Colonic mucosa (tissue), 4 donors: ENCODE data around the gene CD82. TPM values are rescaled to one million over a fixed set of nuclear protein-coding genes. Genes with fewer than 3 reads are reported as not detected.

ENCODE experiments used
- DNase-seq: peaks from one replicate; pipeline ENCODE4 v3.0.0-alpha.2; 2020
- H3K27ac ChIP-seq: fragments of 200-600 bp; one replicate; pipeline ENCODE4 v1.8.0; 2021
- H3K27me3 ChIP-seq: fragments of 200-600 bp; one replicate; pipeline ENCODE4 v1.8.0; 2021
- H3K36me3 ChIP-seq: fragments of 200-600 bp; one replicate; pipeline ENCODE4 v1.8.0; 2021
- H3K4me1 ChIP-seq: fragments of 200-600 bp; one replicate; pipeline ENCODE4 v1.8.0; 2021; ENCODE audit warnings: mild to moderate bottlenecking
- H3K4me3 ChIP-seq: fragments of 200-600 bp; one replicate; pipeline ENCODE4 v1.8.0; 2021
- H3K9ac ChIP-seq, 2 donors: one replicate each; pipeline ENCODE4 v1.7.0; 2013; ENCODE audit warnings: control low read depth in 2 of 2, low read depth in 2 of 2, low read length in 2 of 2
- H3K9me3 ChIP-seq: fragments of 200-600 bp; one replicate; pipeline ENCODE4 v1.8.0; 2021
- intact Hi-C: fragments of 100-400 bp; cut with DNase I; formaldehyde crosslinking; loops from one replicate; pipeline ENCODE4 v1.14.1; 2022
- total RNA-seq, 2 donors: library from RNA; stranded (reverse); fragmentation: NEBNext Ultra II Directional in 1 of 2; extraction: Animal tissue kit (Norgen Biotek cat#: 25700) in 1 of 2; gene quantifications; one replicate each; pipeline ENCODE4 v1.2.1, GENCODE V29; 2021
- TF ChIP-seq, protein P1 (sequence below): fragments of 200-600 bp; IDR thresholded peaks from one replicate; pipeline ENCODE4 v1.8.0; 2022; ENCODE audit warnings: antibody characterized with exemption, mild to moderate bottlenecking
- donor health status: healthy.
- donor health status: DM: no; HTN: no; CAD: no.
- donor health status: DM: no; HTN: no; CAD: no.

Gene CD82
- total RNA-seq, 2 donors from 2014 or later, result 36.2 to 41.6 TPM

DNA sequence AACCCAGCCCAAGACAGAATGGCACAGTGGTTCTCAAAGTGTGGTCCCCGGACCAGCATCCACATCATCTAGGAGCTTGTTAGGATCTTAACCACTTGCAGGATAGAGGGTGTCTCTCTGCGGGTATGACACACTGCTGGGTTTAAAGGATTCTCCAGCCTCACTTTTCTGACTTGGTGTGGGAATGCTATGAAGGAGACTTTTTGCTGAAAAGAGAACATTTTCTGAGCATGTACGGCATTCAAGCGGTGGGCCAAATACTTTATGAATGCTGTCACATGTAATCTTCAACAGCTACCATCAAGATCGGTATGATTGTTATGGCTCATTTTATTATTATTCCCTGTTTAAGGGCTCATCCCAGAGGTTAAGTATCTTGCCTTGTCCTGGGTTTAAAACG, 1.8 kb upstream of the CD82 start:
- Histone ChIP-seq H3K36me3 (no peaks in the 10 kb centered on the region), H3K4me1 (peaks cover 10% of the 10 kb centered on the region), H3K27me3 (no peaks in the 10 kb centered on the region), H3K9ac (peak overlapping the region in 1 of 2 donors; percentile 74), H3K27ac (peak overlapping the region; percentile 97), H3K9me3 (no peaks in the 10 kb centered on the region), H3K4me3 (no peak overlapping the region)
- DNase-seq, result no peak
- intact Hi-C loops, result no loop called here
- TF ChIP-seq, protein P1, sequence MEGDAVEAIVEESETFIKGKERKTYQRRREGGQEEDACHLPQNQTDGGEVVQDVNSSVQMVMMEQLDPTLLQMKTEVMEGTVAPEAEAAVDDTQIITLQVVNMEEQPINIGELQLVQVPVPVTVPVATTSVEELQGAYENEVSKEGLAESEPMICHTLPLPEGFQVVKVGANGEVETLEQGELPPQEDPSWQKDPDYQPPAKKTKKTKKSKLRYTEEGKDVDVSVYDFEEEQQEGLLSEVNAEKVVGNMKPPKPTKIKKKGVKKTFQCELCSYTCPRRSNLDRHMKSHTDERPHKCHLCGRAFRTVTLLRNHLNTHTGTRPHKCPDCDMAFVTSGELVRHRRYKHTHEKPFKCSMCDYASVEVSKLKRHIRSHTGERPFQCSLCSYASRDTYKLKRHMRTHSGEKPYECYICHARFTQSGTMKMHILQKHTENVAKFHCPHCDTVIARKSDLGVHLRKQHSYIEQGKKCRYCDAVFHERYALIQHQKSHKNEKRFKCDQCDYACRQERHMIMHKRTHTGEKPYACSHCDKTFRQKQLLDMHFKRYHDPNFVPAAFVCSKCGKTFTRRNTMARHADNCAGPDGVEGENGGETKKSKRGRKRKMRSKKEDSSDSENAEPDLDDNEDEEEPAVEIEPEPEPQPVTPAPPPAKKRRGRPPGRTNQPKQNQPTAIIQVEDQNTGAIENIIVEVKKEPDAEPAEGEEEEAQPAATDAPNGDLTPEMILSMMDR, result no peak

DNA sequence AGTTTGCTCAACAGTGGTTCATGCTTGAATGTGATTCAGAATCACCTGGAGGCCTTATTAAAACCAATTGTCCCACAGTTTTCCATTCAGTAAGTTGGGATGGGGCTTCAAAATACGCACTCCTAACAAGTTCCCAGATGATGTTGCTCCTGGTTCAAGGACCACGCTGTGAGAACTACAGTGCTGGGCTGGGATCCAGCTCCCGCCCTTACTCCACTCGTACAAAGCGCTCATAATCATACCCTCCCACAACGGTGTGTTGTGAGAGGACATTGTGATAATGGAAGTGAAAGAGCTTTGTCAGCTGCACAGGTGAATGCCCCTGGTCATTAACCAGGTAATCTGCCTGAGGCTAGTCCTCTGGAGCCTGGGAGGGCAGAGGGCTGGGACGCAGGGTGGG, 1.3 kb upstream of the CD82 start:
- peak; percentile 78 for DNase-seq
- TF ChIP-seq, protein P1, result no peak
- H3K27me3 ChIP-seq, result no peaks in the 10 kb centered on the region
- peaks cover 11% of the 10 kb centered on the region for H3K4me1 ChIP-seq
- peak overlapping the region; percentile 53 for H3K4me3 ChIP-seq
- H3K36me3 ChIP-seq, result no peaks in the 10 kb centered on the region
- intact Hi-C loops, result no loop called here
- no peaks in the 10 kb centered on the region for H3K9me3 ChIP-seq
- H3K9ac ChIP-seq, result peak overlapping the region; percentile 65 to 74
- peak overlapping the region; percentile 97 for H3K27ac ChIP-seq

DNA sequence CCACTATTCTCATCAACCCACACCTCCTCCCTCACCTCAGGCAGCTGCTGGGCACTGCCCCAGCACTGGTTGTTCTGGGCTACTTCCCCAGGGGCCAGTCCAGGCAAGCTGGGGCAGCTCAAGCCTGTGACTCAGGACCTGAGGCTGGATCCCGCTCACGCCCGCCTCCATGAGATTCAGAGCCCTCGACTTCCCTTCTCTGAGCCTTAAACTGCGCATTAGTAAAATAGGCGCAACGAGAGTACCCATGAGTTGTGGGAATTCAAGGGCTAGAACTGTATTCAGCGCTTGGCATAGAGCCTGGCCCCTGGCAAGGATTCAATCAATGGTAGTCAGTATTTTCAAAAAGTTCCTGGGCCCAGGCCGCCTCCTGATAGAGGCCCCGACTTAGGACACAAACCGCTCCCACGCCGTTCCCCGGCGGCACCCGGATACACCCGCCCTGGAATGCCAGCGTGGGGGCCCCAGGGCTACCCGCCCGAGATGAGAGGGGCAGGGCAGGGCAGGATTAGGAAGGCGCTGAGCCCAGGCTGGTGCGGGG, 723 bp upstream of the CD82 start:
- intact Hi-C loops, result no loop called here
- DNase-seq, result no peak
- H3K9ac ChIP-seq, result peak overlapping the region; percentile 65 to 74

DNA sequence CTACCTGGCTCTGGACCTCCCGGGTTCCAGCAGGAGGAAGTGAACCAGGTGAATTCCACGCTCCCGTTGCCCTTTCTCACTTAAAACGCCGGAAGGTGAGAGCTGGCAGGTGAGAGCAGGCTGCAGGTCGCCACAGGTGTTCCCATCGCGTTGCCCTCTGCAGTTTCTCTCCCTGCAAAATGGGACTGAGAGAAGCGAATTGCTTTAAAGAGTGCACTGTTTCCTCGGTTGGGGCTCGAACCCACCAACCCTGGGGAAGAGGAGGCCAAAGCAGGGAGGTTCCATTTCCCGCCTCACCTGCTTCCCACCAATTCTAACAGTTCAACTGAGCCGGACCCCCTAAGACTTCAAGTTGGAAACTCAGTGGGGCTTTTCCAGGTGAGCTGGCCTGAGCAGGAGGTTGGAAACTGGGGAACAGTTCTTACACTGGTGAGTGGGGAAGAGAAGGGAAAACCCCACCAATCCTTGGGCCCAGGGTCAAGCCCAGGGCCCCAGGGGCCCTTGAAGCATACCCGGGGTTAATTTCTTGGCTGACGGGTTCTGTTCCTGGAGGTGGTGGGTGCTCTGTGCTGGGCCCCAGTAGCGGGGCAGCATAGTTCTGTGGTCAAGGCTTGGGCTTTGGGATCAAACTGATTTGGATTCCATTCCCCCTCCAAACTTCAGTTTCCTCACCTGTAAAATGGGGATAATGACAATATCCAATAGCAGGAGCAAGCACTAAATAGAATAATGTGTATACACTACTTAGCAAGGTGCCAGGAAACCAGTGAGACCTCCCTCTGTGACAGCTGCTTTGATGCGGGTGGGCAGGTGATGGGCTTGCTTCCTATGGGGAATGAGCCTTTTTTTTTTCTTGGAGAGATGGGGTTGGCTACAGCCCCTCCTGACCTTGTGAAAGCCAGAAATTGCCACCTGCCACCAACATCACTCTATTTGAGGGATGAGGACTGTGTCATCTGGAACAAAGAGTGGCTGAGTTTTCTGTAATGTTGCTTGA, 788 bp downstream of the CD82 start:
- peak overlapping the region; percentile 38 to 75 for H3K9ac ChIP-seq
- H3K36me3 ChIP-seq, result no peaks in the 10 kb centered on the region
- no peaks in the 10 kb centered on the region for H3K9me3 ChIP-seq
- peak overlapping the region; percentile 15 for H3K27ac ChIP-seq
- H3K4me3 ChIP-seq, result peak overlapping the region; percentile 53
- no peaks in the 10 kb centered on the region for H3K27me3 ChIP-seq
- DNase-seq, result no peak
- intact Hi-C loops, result no loop called here
- TF ChIP-seq, protein P1, result no peak
- H3K4me1 ChIP-seq, result peaks cover 11% of the 10 kb centered on the region

More for the DNA sequence above, 723 bp upstream of the CD82 start:
- TF ChIP-seq, protein P1, result no peak
- Histone ChIP-seq H3K27ac (peak overlapping the region; percentile 97), H3K27me3 (no peaks in the 10 kb centered on the region), H3K36me3 (no peaks in the 10 kb centered on the region), H3K4me3 (peak overlapping the region; percentile 53), H3K4me1 (peaks cover 11% of the 10 kb centered on the region), H3K9me3 (no peaks in the 10 kb centered on the region)

DNA sequence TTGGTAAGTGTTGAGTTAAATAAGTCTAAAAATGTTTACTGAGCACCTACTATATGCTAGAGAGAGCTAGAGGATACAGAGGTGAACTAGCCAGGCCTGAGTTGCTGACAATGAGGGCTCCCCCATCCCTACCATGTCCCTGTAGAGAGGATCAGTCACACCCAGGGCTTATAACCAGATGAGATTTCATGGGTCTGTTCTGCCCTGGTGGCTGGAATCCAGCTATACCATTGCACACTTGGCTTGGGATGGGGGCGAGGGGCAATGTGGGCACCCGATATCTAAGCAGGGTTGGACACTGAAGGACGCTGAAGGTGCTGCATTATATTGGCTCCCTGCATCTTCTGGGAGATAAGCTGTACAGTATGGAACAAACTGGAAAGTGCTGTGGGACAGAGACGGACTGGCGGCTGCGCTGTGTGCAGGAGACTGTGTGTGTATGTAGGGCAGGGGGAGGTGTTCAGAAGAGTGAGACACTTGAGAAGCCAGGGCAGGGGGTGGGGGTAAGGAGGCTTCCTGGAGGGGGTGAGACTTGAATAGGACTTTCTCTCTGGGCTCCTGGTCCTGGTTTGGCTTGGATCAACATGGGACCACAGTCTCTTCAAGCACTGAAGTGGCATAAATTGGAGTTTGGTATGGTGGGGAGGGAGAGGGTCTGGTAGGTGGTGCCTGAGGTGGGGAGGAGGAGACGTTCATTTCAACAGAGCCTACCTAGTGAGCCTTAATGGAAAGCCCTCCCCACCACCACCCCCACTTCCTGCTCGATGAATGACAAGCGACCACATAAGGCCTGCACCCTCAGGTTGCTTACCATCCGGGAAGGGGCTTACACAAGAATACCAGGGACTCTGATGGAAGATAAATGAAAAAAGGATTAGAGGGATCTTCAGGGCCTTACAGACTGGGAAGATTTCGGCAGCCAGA, 1.8 kb downstream of the CD82 start:
- Histone ChIP-seq H3K9me3 (no peaks in the 10 kb centered on the region), H3K27me3 (no peaks in the 10 kb centered on the region), H3K9ac (peak overlapping the region in 1 of 2 donors; percentile 3), H3K4me1 (peaks cover 11% of the 10 kb centered on the region), H3K4me3 (no peak overlapping the region), H3K36me3 (no peaks in the 10 kb centered on the region), H3K27ac (no peak overlapping the region)
- TF ChIP-seq, protein P1, result no peak
- intact Hi-C loops, result no loop called here
- no peak for DNase-seq
